Thyroid gland (tissue), 4 donors: ENCODE data around the gene ACTL6B.

Experiments used
- CTCF ChIP-seq, 6 experiments: fragments of 200-600 bp in 3 of 6; fragments of 450-650 bp in 3 of 6; sonication (generic) in 3 of 6; IDR thresholded peaks; one replicate each; pipeline ENCODE4 v1.5.1; 2016 to 2019; ENCODE audit warnings: antibody characterized with exemption in 6 of 6, mild to moderate bottlenecking in 2 of 6, inconsistent platforms in 1 of 6, moderate library complexity in 1 of 6
- POLR2A ChIP-seq, 2 donors: fragments of 450-650 bp; IDR thresholded peaks; one replicate each; pipeline ENCODE4 v1.6.1; 2017; ENCODE audit warnings: antibody characterized with exemption in 2 of 2, mild to moderate bottlenecking in 2 of 2, moderate library complexity in 1 of 2

DNA sequence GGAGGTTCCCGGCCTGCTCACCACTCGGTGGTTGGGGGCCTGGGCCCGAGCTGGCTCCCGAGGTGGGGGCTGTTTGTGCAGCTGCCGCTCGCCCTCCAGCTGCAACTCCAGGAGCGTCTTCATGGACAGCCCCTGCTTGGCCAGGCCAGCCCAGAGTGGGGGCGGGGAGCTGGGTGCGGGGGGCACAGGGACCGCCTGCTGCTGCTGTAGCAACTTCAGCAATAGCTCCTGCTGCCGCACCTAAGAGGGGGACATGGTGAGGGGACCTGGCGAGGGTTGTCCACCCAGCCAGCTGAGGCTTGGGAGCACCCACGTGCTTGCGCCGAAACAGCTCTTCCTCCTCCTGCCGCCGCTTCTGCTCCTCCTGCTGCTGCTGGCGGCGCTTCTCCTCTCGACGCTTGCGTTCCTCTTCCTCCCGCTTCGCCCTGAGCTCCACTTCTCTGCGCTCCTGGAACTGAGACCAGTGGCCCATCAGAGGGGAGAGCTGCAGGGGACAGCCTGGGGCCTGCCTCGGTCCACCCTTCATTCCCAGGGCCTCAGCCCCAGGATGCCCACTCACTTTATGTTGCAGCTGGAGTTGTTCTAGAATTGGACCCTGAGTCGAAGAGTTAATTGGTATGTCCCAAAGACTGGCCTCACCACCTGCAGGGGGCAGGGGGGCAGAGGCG is 26.9 kb upstream of the ACTL6B start:
- TF ChIP-seq POLR2A (IDR thresholded peaks at IDR 0.05) (no peak), CTCF (IDR thresholded peaks at IDR 0.05) (no peak)
